Endothelial cell of coronary artery (primary cell): ENCODE data around the gene HOXC11. TPM values are rescaled to one million over a fixed set of nuclear protein-coding genes. Genes with fewer than 3 reads are reported as not detected.

ENCODE experiments used
- total RNA-seq: library from RNA; depleted of rRNA; stranded (reverse); fragments of >200 nt; gene quantifications from 2 replicates; pipeline ENCODE4 v1.2.3, GENCODE V29; 2014

Gene HOXC11
- not detected in 2 replicates for total RNA-seq

DNA sequence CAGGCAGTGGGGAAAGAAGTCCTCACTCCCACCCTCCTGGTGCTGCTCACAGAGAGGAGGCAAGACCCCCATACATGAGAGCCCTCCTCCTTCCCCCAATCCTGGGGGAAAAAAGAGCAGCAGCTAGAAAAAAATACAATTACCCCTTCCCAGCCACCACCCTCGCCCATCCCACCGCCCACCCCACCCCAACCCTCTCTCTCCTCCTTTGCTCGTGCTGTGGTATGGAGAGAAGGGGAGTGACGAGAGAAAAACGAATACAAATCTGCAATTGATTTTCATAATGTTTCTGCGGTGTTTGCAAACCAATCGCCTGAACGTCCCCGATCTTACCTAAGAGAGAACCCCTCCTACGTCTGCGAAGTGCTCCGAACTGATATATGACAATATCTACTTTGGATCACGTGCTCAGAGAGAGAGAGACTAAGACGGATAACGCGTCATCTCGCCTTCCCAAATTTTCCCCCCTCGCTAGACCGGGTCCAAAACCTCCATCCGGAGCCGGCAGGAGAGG, at the start of gene HOXC11:
Gene HOXC11, plus strand, starts transcription at position 405 of the 514 bp plus-strand sequence. CDS start 116 bp downstream, outside the sequence.

DNA sequence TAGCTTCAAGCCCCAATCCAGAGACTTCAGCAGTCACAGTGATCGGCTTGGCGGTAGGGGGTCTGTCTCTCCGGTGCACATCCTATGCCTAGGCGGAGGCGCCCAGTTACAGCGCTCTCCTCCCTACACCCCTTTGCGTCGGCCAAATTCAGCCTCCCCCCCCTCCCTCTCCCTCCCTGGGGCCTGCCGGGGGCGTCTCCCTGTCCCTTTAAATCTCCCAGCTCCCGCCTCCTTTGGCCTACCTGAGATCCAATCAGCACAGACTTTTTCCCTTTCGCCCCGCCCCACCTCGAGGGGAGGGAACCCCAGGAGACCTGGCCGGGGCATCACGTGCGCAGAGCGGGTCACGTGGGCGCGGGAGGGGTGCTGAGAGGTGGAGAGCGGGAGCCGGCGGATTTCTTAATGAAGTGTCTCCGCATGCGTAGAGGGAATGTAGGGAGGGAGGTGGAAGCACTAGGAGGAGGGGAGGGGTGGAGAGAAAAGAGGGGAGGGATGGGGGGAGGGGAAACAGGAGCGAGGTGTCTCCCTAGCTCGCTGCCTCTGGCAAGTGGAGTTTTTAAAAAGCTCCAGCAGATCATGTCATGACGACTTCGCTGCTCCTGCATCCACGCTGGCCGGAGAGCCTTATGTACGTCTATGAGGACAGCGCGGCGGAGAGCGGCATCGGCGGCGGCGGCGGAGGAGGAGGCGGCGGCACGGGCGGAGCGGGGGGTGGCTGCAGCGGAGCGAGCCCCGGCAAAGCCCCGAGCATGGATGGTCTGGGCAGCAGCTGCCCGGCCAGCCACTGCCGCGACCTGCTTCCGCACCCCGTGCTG, 34.4 kb upstream of the HOXC11 start, which contains the start of gene HOXC13:
Gene HOXC13, plus strand, starts transcription at position 506 of the 815 bp plus-strand sequence. Its CDS starts 76 bp downstream, at position 582.

DNA sequence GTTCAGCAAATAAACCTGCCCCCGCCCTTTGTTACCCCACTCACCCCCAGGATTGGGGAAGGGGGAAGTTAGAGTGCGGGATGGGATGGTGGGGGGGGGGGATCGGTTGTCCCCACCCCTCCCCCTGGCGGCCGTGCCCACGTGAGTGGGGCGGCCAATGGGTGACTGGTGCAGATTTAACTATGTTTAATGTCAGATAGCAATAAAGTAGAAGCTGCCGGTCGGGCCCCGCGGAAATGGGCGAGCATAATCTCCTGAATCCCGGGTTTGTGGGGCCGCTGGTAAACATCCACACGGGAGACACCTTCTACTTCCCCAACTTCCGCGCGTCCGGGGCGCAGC, 18.3 kb upstream of the HOXC11 start, which contains the start of gene HOXC12:
Gene HOXC12, plus strand, starts transcription at position 210 of the 342 bp plus-strand sequence. Its CDS starts 27 bp downstream, at position 237.

DNA sequence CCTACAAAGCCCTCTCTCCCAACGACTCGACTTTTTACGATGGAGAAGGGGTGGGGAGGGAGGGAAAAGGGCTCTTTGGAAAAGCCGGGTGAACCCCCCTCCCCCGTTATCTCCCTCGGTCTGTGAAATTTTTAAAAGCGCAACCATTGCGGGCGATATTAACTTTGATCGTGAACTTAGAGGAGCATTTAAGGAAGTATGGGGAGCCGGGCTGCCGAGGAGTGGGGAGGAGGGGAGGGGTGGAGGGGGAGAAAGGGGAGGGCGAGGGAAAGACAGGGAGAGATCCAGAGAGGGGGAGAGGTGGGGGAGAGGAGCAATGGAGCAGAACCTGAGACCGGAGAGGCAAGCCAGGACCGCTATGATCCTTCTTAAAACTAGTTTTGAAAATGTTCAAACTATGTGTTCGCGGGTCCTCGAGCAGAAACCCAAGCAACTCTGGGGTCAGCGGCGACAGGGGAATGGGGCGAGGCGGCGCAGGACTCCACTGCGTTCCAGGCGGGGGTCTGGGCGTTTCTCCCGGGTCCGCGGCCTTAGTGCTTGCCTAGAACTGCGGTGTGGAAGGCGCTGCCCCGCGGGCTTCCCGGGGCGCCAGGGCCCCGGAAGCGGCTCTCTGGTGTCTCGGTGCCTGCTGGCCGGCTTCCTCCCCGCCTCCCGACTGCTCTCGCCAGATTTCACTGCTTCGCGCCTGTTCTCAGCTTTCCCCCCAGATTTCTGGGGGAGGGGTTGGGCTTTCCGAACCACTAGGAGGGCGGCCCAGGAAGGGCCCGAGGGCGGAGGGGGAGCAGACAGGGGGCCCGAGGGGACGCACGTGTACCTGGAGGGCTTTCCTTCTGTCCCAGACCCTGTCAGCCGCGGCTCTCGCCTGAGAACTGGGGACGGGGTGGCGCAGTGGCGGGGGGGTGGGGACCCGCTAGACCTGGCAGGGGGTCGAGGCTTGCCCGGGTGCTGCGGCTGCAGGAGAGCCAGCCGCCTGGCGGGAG, 1.4 kb downstream of the HOXC11 start, which contains the start of gene HOTAIR:
Gene HOTAIR, minus strand, starts transcription at position 871 of the 980 bp plus-strand sequence.

DNA sequence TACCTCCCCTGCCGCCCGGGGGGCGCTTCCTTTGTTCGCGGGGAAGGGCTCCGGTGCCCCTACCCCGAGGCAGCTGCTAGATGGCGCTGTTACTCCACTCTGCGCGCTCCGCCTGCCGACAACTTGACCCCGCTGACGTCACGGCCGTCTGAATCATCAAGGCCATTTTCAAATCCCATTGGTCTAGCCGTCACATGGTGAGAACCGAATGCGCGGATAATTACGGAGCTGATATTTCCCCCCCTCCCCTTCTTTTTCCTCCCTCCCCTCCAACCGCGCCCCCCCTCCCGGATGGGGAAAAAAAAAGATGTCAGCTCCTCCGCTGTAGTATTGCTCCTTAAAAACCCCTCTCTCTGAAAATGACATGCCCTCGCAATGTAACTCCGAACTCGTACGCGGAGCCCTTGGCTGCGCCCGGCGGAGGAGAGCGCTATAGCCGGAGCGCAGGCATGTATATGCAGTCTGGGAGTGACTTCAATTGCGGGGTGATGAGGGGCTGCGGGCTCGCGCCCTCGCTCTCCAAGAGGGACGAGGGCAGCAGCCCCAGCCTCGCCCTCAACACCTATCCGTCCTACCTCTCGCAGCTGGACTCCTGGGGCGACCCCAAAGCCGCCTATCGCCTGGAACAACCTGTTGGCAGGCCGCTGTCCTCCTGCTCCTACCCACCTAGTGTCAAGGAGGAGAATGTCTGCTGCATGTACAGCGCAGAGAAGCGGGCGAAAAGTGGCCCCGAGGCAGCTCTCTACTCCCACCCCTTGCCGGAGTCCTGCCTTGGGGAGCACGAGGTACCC, 12.2 kb downstream of the HOXC11 start, which contains the start of gene HOXC10:
Gene HOXC10, plus strand, starts transcription at position 246 of the 791 bp plus-strand sequence. Its CDS starts 114 bp downstream, at position 360.

DNA sequence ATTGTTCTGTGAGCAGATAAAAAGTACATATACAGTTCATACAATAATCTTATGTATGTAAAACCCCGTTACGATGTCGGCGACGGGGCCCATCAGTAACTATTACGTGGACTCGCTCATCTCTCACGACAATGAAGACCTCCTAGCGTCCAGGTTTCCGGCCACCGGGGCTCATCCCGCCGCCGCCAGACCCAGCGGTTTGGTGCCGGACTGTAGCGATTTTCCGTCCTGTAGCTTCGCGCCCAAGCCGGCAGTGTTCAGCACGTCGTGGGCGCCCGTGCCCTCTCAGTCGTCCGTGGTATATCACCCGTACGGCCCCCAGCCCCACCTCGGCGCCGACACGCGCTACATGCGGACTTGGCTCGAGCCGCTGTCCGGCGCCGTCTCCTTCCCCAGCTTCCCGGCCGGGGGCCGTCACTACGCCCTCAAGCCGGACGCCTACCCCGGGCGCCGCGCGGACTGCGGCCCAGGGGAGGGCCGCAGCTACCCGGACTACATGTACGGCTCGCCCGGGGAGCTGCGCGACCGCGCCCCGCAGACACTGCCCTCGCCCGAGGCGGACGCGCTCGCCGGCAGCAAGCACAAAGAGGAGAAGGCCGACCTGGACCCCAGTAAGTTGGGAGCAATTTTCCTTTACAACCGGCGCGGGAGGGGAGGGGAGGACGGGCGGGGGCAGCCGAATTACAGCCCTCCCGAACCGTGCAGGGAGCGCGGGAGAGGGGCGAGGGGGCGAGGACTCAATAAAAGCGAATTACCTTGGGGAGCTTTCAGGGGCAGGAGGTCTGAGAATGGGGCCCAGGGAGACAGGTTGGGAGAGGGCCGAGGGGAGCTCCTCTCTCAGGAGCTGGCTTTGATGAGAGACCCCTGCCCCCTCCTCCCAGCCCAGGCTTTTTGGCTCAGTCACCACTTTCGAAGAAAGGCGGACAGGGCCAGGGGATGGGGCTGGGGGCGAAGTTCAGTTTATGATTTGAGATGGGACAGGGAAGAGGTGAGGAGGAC, 27.5 kb downstream of the HOXC11 start, which contains the start of gene HOXC9:
Gene HOXC9, plus strand, starts transcription at position 46 of the 999 bp plus-strand sequence. Its CDS starts 28 bp downstream, at position 74.

Other genes starting within 250 kb of the HOXC11 start
- 50.7 and 71.8 TPM in 2 replicates for gene CALCOCO1, start 245.7 kb upstream of the HOXC11 start, total RNA-seq
- not detected in 2 replicates for gene CISTR, start 221.1 kb upstream of the HOXC11 start, total RNA-seq
- not detected in 2 replicates for gene HOXC13, start 34.3 kb upstream of the HOXC11 start, total RNA-seq
- not detected in 2 replicates for gene HOXC12, start 18.2 kb upstream of the HOXC11 start, total RNA-seq
- gene HOTAIR, start 1.8 kb downstream of the HOXC11 start, total RNA-seq, result not detected in 2 replicates
- not detected in 2 replicates for gene HOXC10, start 12.0 kb downstream of the HOXC11 start, total RNA-seq
- not detected in 2 replicates for gene HOXC9, start 27.0 kb downstream of the HOXC11 start, total RNA-seq
- gene HOXC8, start 35.9 kb downstream of the HOXC11 start, total RNA-seq, result not detected in 2 replicates
- 0.66 TPM in 1 of 2 replicates, not detected in the other for gene HOXC6, start 55.3 kb downstream of the HOXC11 start, total RNA-seq
- not detected in 2 replicates for gene HOXC5, start 59.9 kb downstream of the HOXC11 start, total RNA-seq
- not detected in 2 replicates for gene HOXC4, start 80.7 kb downstream of the HOXC11 start, total RNA-seq
- gene SMUG1, start 215.9 kb downstream of the HOXC11 start, total RNA-seq, result 14.6 and 18.2 TPM in 2 replicates